Testis (tissue), 3 donors: Measurements from ENCODE around the gene PSMD7. TPM values are rescaled to one million over a fixed set of nuclear protein-coding genes. Genes with fewer than 3 reads are reported as not detected.
A peak's percentile ranks its signal among the peaks of the same experiment; 100 is the strongest.

Source experiments
- DNase-seq: peaks from one replicate; pipeline ENCODE4 v3.0.0-alpha.2; 2019
- H3K27ac ChIP-seq, 2 donors: fragments of 200-600 bp; sonication (generic); one replicate each; pipeline ENCODE4 v1.5.1; 2019
- H3K27me3 ChIP-seq: fragments of 200-600 bp; sonication (generic); one replicate; pipeline ENCODE4 v1.5.1; 2019
- H3K36me3 ChIP-seq: fragments of 200-600 bp; sonication (generic); one replicate; pipeline ENCODE4 v1.5.1; 2017; ENCODE audit warnings: low read depth; ENCODE audit errors: missing control alignments
- H3K4me1 ChIP-seq: fragments of 200-600 bp; sonication (generic); one replicate; pipeline ENCODE4 v1.5.1; 2019
- H3K4me3 ChIP-seq, 2 donors: fragments of 200-600 bp; sonication (generic); one replicate each; pipeline ENCODE4 v1.5.1; 2017 to 2019
- H3K9me3 ChIP-seq: fragments of 200-600 bp; sonication (generic); one replicate; pipeline ENCODE4 v1.5.1; 2017
- POLR2A ChIP-seq: fragments of 450-650 bp; IDR thresholded peaks from one replicate; pipeline ENCODE4 v1.6.1; 2017; ENCODE audit warnings: antibody characterized with exemption, mild to moderate bottlenecking, moderate library complexity
- WGBS, 2 donors: methylation state at CpG; one replicate each; pipeline ENCODE4 v1.1.5; 2018; 5-methylcytosine and 5-hydroxymethylcytosine counted together
- intact Hi-C: fragments of 100-400 bp; cut with DNase I; formaldehyde crosslinking; loops from one replicate; pipeline ENCODE4 v1.15.1; 2023; ENCODE audit warnings: low total_unique reads
- polyA plus RNA-seq: library from polyadenylated mRNA; stranded (reverse); fragments of 350-450 nt; fragmentation: Illumina TruSeq; extraction: RNeasy Lipid Tissue Mini Kit (QIAGEN cat#74804); gene quantifications from one replicate; pipeline ENCODE4 v1.2.3, GENCODE V29; 2014; ENCODE audit warnings: low read depth, low replicate concordance; ENCODE audit not compliant: insufficient read depth
- total RNA-seq, 2 donors: library from RNA; depleted of rRNA; stranded (reverse); fragments of >200 nt; gene quantifications; one replicate each; pipeline ENCODE4 v1.2.3, GENCODE V29; 2016
- TF ChIP-seq, protein P1 (sequence below), 3 experiments: fragments of 450-650 bp in 2 of 3; fragments of 200-600 bp in 1 of 3; sonication (generic) in 1 of 3; IDR thresholded peaks; one replicate each; pipeline ENCODE4 v1.5.1; 2016 to 2019; ENCODE audit warnings: antibody characterized with exemption in 3 of 3, mild to moderate bottlenecking in 2 of 3, moderate library complexity in 1 of 3

PSMD7 gene
- total and polyA plus RNA-seq, 3 donors from 2014 or later: 51.6 to 91.4 (median 61.4) TPM

- Histone ChIP-seq H3K9me3 (no peaks in the 10 kb centered on the region), H3K4me1 (no peaks in the 10 kb centered on the region), H3K36me3 (no peaks in the 10 kb centered on the region), H3K27me3 (no peaks in the 10 kb centered on the region), H3K27ac (no peak overlapping the region), H3K4me3 (no peak overlapping the region)
- intact Hi-C loops: no loop called here
- no peak for DNase-seq
- TF ChIP-seq POLR2A: no peak
- TF ChIP-seq, protein P1, sequence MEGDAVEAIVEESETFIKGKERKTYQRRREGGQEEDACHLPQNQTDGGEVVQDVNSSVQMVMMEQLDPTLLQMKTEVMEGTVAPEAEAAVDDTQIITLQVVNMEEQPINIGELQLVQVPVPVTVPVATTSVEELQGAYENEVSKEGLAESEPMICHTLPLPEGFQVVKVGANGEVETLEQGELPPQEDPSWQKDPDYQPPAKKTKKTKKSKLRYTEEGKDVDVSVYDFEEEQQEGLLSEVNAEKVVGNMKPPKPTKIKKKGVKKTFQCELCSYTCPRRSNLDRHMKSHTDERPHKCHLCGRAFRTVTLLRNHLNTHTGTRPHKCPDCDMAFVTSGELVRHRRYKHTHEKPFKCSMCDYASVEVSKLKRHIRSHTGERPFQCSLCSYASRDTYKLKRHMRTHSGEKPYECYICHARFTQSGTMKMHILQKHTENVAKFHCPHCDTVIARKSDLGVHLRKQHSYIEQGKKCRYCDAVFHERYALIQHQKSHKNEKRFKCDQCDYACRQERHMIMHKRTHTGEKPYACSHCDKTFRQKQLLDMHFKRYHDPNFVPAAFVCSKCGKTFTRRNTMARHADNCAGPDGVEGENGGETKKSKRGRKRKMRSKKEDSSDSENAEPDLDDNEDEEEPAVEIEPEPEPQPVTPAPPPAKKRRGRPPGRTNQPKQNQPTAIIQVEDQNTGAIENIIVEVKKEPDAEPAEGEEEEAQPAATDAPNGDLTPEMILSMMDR (IDR thresholded peaks at IDR 0.05): no peak
- WGBS, 2 donors: 84 to 87% methylated on average over 6 of the region's 6 CpGs
Observed at GRCh38 chr16:74279805-74280204, 16.8 kb upstream of the PSMD7 start.

GRCh38 chr16:74280448-74280847, 16.2 kb upstream of the PSMD7 start:
- Histone ChIP-seq H3K4me3 (no peak overlapping the region), H3K27me3 (no peaks in the 10 kb centered on the region), H3K36me3 (no peaks in the 10 kb centered on the region), H3K4me1 (no peaks in the 10 kb centered on the region), H3K27ac (no peak overlapping the region), H3K9me3 (no peaks in the 10 kb centered on the region)
- WGBS, 2 donors: 85 to 89% methylated on average over 5 of the region's 5 CpGs
- TF ChIP-seq, protein P1 (IDR thresholded peaks at IDR 0.05): no peak
- no peak for TF ChIP-seq POLR2A
- DNase-seq: no peak
- intact Hi-C loops: no loop called here

DNA sequence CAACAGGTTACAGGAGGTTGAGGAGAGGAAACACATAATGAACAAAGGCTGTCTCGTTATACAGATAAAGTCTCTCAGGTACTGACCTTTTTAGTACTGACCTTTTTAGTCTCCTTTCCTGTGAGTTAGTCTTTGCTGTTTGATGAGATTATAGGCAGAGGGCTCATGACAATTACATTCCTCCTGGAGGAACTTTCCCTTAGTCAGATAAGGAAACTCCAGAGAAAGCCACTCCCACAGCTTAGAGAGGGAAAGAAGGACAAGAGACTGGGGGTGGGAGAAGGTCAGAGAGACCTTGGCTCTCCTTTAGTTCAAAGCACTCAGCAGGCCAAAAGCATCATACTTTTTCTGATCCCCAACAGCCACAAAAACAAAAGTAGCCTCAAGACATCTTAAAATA, 15.3 kb upstream of the PSMD7 start:
- no peaks in the 10 kb centered on the region for H3K36me3 ChIP-seq
- WGBS, 2 donors: 33 to 47% methylated on average over 1 of the region's 1 CpG
- intact Hi-C loops: no loop called here
- no peaks in the 10 kb centered on the region for H3K27me3 ChIP-seq
- DNase-seq: peak; percentile 20
- peak overlapping the region in 1 of 2 donors; percentile 2 for H3K27ac ChIP-seq
- H3K4me1 ChIP-seq: no peaks in the 10 kb centered on the region
- no peaks in the 10 kb centered on the region for H3K9me3 ChIP-seq
- no peak overlapping the region for H3K4me3 ChIP-seq
- TF ChIP-seq POLR2A: no peak
- TF ChIP-seq, protein P1 (IDR thresholded peaks at IDR 0.05): no peak

DNA sequence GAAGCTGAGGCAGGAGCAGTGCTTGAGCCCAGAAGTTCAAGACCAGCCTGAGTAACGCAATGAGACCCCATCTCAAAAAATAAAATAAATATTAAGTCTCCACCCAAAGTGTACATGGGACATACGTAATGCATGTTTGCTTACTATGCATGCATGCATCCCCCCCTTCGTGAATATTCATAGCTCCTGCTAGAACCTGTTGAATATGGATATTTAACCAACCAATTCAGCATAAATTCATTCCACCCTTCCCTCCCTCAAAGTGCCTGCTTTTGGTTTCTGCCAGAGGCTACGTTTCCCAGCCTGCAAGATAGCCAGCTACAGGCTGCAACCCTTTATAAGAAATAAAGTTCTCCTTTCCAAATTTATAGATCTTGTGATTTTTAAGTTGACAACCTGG, 12.9 kb upstream of the PSMD7 start:
- no peak overlapping the region for H3K27ac ChIP-seq
- no peaks in the 10 kb centered on the region for H3K9me3 ChIP-seq
- H3K4me3 ChIP-seq: no peak overlapping the region
- no peak for TF ChIP-seq POLR2A
- TF ChIP-seq, protein P1 (IDR thresholded peaks at IDR 0.05): no peak
- 93 to 95% methylated on average over 4 of the region's 4 CpGs for WGBS, 2 donors
- H3K36me3 ChIP-seq: no peaks in the 10 kb centered on the region
- DNase-seq: no peak
- intact Hi-C loops: no loop called here
- no peaks in the 10 kb centered on the region for H3K4me1 ChIP-seq
- no peaks in the 10 kb centered on the region for H3K27me3 ChIP-seq

- no peak for DNase-seq
- Histone ChIP-seq H3K9me3 (no peaks in the 10 kb centered on the region), H3K4me1 (no peaks in the 10 kb centered on the region), H3K27ac (no peak overlapping the region), H3K36me3 (no peaks in the 10 kb centered on the region), H3K4me3 (no peak overlapping the region), H3K27me3 (no peaks in the 10 kb centered on the region)
- WGBS, 2 donors: 90 to 92% methylated on average over 3 to 7 of the region's 7 CpGs
- TF ChIP-seq POLR2A: no peak
- TF ChIP-seq, protein P1 (IDR thresholded peaks at IDR 0.05): no peak
- intact Hi-C loops: no loop called here
Observed at GRCh38 chr16:74288065-74288464, 8.5 kb upstream of the PSMD7 start.
